GM21723 (cell line): ENCODE data around the gene ADRA1B.

Experiments
- ATAC-seq: cut with Tn5 transposase; IDR thresholded peaks from one replicate; pipeline ENCODE4 v1.9.1; 2021; ENCODE audit warnings: mild to moderate bottlenecking, moderate library complexity; ENCODE audit not compliant: unreplicated experiment

Gene ADRA1B

GRCh38 chr5:159923008-159923407 is 6.7 kb downstream of the ADRA1B start:
- ATAC-seq = no peak

GRCh38 chr5:159928122-159928909 is 12.0 kb downstream of the ADRA1B start:
- no peak for ATAC-seq

GRCh38 chr5:159929176-159929575 is 12.9 kb downstream of the ADRA1B start:
- ATAC-seq = no peak

GRCh38 chr5:159933531-159934485 is 17.5 kb downstream of the ADRA1B start:
- ATAC-seq = no peak

- no peak for ATAC-seq
Observed at GRCh38 chr5:159935946-159936345, 19.7 kb downstream of the ADRA1B start.

- no peak for ATAC-seq
Observed at GRCh38 chr5:159936686-159937329, 20.5 kb downstream of the ADRA1B start.

- ATAC-seq = no peak
Observed at GRCh38 chr5:159937580-159937979, 21.3 kb downstream of the ADRA1B start.

GRCh38 chr5:159943326-159943725 is 27.0 kb downstream of the ADRA1B start:
- no peak for ATAC-seq

- ATAC-seq = no peak
Observed at GRCh38 chr5:159944056-159944600, 27.8 kb downstream of the ADRA1B start.

- no peak for ATAC-seq
Observed at GRCh38 chr5:159945359-159945758, 29.1 kb downstream of the ADRA1B start.

GRCh38 chr5:159947708-159948358 is 31.6 kb downstream of the ADRA1B start:
- no peak for ATAC-seq

GRCh38 chr5:159951387-159951786 is 35.1 kb downstream of the ADRA1B start:
- ATAC-seq = no peak

GRCh38 chr5:159951834-159952233 is 35.6 kb downstream of the ADRA1B start:
- ATAC-seq = no peak

- no peak for ATAC-seq
Observed at GRCh38 chr5:159953609-159954008, 37.3 kb downstream of the ADRA1B start.

- ATAC-seq = no peak
Observed at GRCh38 chr5:159955056-159955624, 38.9 kb downstream of the ADRA1B start.

- ATAC-seq = no peak
Observed at GRCh38 chr5:159956074-159956473, 39.8 kb downstream of the ADRA1B start.

- no peak for ATAC-seq
Observed at GRCh38 chr5:159961176-159962160, 45.2 kb downstream of the ADRA1B start.

GRCh38 chr5:159962214-159962613 is 45.9 kb downstream of the ADRA1B start:
- ATAC-seq = no peak

GRCh38 chr5:159963935-159964334 is 47.7 kb downstream of the ADRA1B start:
- no peak for ATAC-seq
